Measurements from ENCODE around the gene TMEM89. TPM values are rescaled to one million over a fixed set of nuclear protein-coding genes. Genes with fewer than 3 reads are reported as not detected.

TMEM89 gene
- not detected in 2 replicates for polyA plus RNA-seq

GRCh38 chr3:48621461-48621869, at the start of gene TMEM89:
Gene TMEM89 (minus strand): TSS chr3:48621769. CDS start chr3:48621756, 13 bp downstream.

GRCh38 chr3:48662753-48663488, 41.4 kb upstream of the TMEM89 start, which contains the start of gene CELSR3:
Gene CELSR3 (minus strand): TSS chr3:48662886. CDS start chr3:48662634, 252 bp downstream.

GRCh38 chr3:48635222-48636021, 13.9 kb upstream of the TMEM89 start, which contains the start of gene SLC26A6:
Gene SLC26A6 (minus strand): TSS chr3:48635461. CDS start chr3:48635393, 68 bp downstream.

GRCh38 chr3:48609088-48610005, 12.2 kb downstream of the TMEM89 start, which contains the start of gene UQCRC1:
Gene UQCRC1 (minus strand): TSS chr3:48609646. CDS start chr3:48609620, 26 bp downstream.

GRCh38 chr3:48595075-48595525, 26.5 kb downstream of the TMEM89 start, which contains the start of gene COL7A1:
Gene COL7A1 (minus strand): TSS chr3:48595329. CDS start chr3:48595159, 170 bp downstream.

Other genes with a start within 250 kb of the TMEM89 start
- gene FBXW12, start 249.6 kb downstream of the TMEM89 start, polyA plus RNA-seq, result 0.17 TPM in 1 of 2 replicates, not detected in the other
- 3.9 and 5.4 TPM in 2 replicates for gene PLXNB1, start 191.7 kb downstream of the TMEM89 start, polyA plus RNA-seq
- gene CCDC51, start 181.7 kb downstream of the TMEM89 start, polyA plus RNA-seq, result 8.2 and 14.0 TPM in 2 replicates
- 1,236 and 1,273 TPM in 2 replicates for gene TMA7, start 181.5 kb downstream of the TMEM89 start, polyA plus RNA-seq
- gene ATRIP, start 175.0 kb downstream of the TMEM89 start, polyA plus RNA-seq, result 0.77 TPM in 1 of 2 replicates, not detected in the other
- 28.2 and 29.0 TPM in 2 replicates for gene SHISA5, start 117.6 kb downstream of the TMEM89 start, polyA plus RNA-seq
- 0.43 and 2.6 TPM in 2 replicates for gene PFKFB4, start 65.0 kb downstream of the TMEM89 start, polyA plus RNA-seq
- not detected in 2 replicates for gene UCN2, start 58.0 kb downstream of the TMEM89 start, polyA plus RNA-seq
- 2.1 and 3.4 TPM in 2 replicates for gene COL7A1, start 26.4 kb downstream of the TMEM89 start, polyA plus RNA-seq
- 184 and 241 TPM in 2 replicates for gene UQCRC1, start 12.1 kb downstream of the TMEM89 start, polyA plus RNA-seq
- not detected in 2 replicates for gene SLC26A6, start 13.7 kb upstream of the TMEM89 start, polyA plus RNA-seq
- 0.59 and 1.1 TPM in 2 replicates for gene CELSR3, start 41.1 kb upstream of the TMEM89 start, polyA plus RNA-seq
- gene NCKIPSD, start 64.1 kb upstream of the TMEM89 start, polyA plus RNA-seq, result 8.5 and 10.9 TPM in 2 replicates
- 47.0 and 56.5 TPM in 2 replicates for gene IP6K2, start 95.5 kb upstream of the TMEM89 start, polyA plus RNA-seq
- 0.83 and 3.3 TPM in 2 replicates for gene PRKAR2A, start 226.1 kb upstream of the TMEM89 start, polyA plus RNA-seq

Data from Purkinje cell (primary cell).